ENCODE measurements around the gene PRAMEF15.
"Not testable (repeated sequence)": the region's sequence is repeated elsewhere in the genome, so short reads cannot be mapped to it uniquely, and the experiment has no call there.

GRCh38 chr1:13277016-13277415 lies 38.4 kb upstream of the PRAMEF15 start:
- not testable (repeated sequence) for TF ChIP-seq E2F1 (CRISPR knock-in tag; IDR thresholded peaks at IDR 0.05); BHLHE40 (IDR thresholded peaks at IDR 0.05; ENCODE audit: low read length)

Data from HepG2 (cell line).